HepG2 (cell line): Measurements from ENCODE around the gene CYP19A1. TPM values are rescaled to one million over a fixed set of nuclear protein-coding genes. Genes with fewer than 3 reads are reported as not detected.

Experiments
- ATAC-seq: fragments of 200-7000 bp; cut with Tn5 transposase; 3 replicates; pipeline ENCODE4 v1.9.1; 2020; ENCODE audit warnings: mild to moderate bottlenecking, moderate library complexity
- BruUV-seq: library from RNA; stranded (reverse); fragments of 400-500 nt; replicated peaks from 2 replicates; lab custom pipeline; 2021; lab: Mats Ljungman, UMichigan
- CTCF ChIA-PET: fragments of 300-600 bp; formaldehyde crosslinking; extraction: SDS; loops from one replicate; lab custom pipeline; 2021; ENCODE audit warnings: low total read pairs, inconsistent platforms, low intra/inter-chr PET ratio; lab: Yijun Ruan, JAX
- POLR2A ChIA-PET: fragments of 350-600 bp; sonication (Branson Sonifier 250); formaldehyde crosslinking; loops from one replicate; lab custom pipeline; 2020; ENCODE audit warnings: antibody characterized with exemption, inconsistent platforms; lab: Yijun Ruan, JAX
- DNase-seq: peaks from one replicate; pipeline ENCODE4 v3.0.0-alpha.2; 2015; ENCODE audit warnings: low spot score
- FAIRE-seq: peaks from 3 replicates; lab custom pipeline; 2011; peaks lifted over from hg19 to GRCh38; lab: Jason Lieb, UNC
- H2AFZ ChIP-seq: one replicate; pipeline ENCODE4 v1.6.1; 2011; ENCODE audit warnings: low read length, inconsistent platforms
- H3K27ac ChIP-seq: fragments of 300-600 bp; 3 replicates; pipeline ENCODE4 v1.8.0; 2011; ENCODE audit warnings: mixed run types, mild to moderate bottlenecking, mixed read lengths, low read length, inconsistent platforms; ENCODE audit not compliant: insufficient read depth; ENCODE audit errors: extremely low read length
- H3K27me3 ChIP-seq, 2 experiments: fragments of 200-600 bp in 1 of 2; 2 replicates in 1 of 2; 3 replicates in 1 of 2; pipeline versions ENCODE4 v1.6.0 to v1.8.0; 2011; ENCODE audit warnings: low read length in 2 of 2, mild to moderate bottlenecking in 2 of 2, moderate library complexity in 2 of 2, inconsistent platforms in 1 of 2; ENCODE audit not compliant: insufficient read depth in 2 of 2, control insufficient read depth in 1 of 2
- H3K36me3 ChIP-seq, 2 experiments: fragments of 200-600 bp in 1 of 2; replicated peaks in 1 of 2; 2 replicates in 1 of 2; 3 replicates in 1 of 2; pipeline versions ENCODE4 v1.5.1 to v1.8.0; 2011; ENCODE audit warnings: low read length in 2 of 2, inconsistent platforms in 1 of 2; ENCODE audit not compliant: insufficient read depth in 2 of 2, control insufficient read depth in 1 of 2
- H3K4me1 ChIP-seq: 2 replicates; pipeline ENCODE4 v1.5.1; 2012; ENCODE audit warnings: low read length, inconsistent platforms; ENCODE audit not compliant: insufficient read depth
- H3K4me2 ChIP-seq: 2 replicates; pipeline ENCODE4 v1.6.0; 2011; ENCODE audit warnings: low read depth, low read length, inconsistent platforms
- H3K4me3 ChIP-seq, 3 experiments: fragments of 200-600 bp in 1 of 3; sonication (generic), shearing (Covaris generic) in 1 of 3; replicated peaks in 1 of 3; 2 replicates each; pipeline ENCODE4 v1.5.1; 2011 to 2016; ENCODE audit warnings: low read length in 3 of 3, inconsistent platforms in 2 of 3, low read depth in 2 of 3, mild to moderate bottlenecking in 2 of 3, control low read depth in 1 of 3, mixed read lengths in 1 of 3; ENCODE audit not compliant: insufficient read depth in 1 of 3
- H3K79me2 ChIP-seq: one replicate; pipeline ENCODE4 v1.6.1; 2011; ENCODE audit warnings: low read length, inconsistent platforms; ENCODE audit not compliant: insufficient read depth
- H3K9ac ChIP-seq: 2 replicates; pipeline ENCODE4 v1.6.0; 2011; ENCODE audit warnings: mild to moderate bottlenecking, low read depth, low read length, inconsistent platforms; ENCODE audit not compliant: insufficient read depth
- H3K9me3 ChIP-seq: 2 replicates; pipeline ENCODE4 v1.5.1; 2012; ENCODE audit warnings: mild to moderate bottlenecking, low read length
- H4K20me1 ChIP-seq: 2 replicates; pipeline ENCODE4 v1.6.0; 2011; ENCODE audit warnings: inconsistent platforms, mild to moderate bottlenecking, low read length, moderate library complexity; ENCODE audit not compliant: insufficient read depth
- CENPX ChIP-seq: sonication (generic); formaldehyde crosslinking; IDR thresholded peaks from 2 replicates; pipeline ENCODE4 v1.9.0; 2021; ENCODE audit warnings: mild to moderate bottlenecking, missing genetic modification reagents, moderate library complexity
- CTCF ChIP-seq: sonication (generic); formaldehyde crosslinking; IDR thresholded peaks from 2 replicates; pipeline ENCODE4 v1.5.0; 2020; ENCODE audit warnings: mild to moderate bottlenecking, missing genetic modification reagents, moderate library complexity
- EHMT2 ChIP-seq: fragments of 200-600 bp; sonication (generic); IDR thresholded peaks from 2 replicates; pipeline ENCODE4 v1.7.0; 2017; ENCODE audit warnings: antibody characterized with exemption, low read depth, low read length, borderline replicate concordance
- KAT7 ChIP-seq: IDR thresholded peaks from 2 replicates; pipeline ENCODE4 v1.6.1; 2018; ENCODE audit warnings: borderline replicate concordance, missing compliant biosample characterization
- NCOR1 ChIP-seq: fragments of 200-600 bp; sonication (generic); IDR thresholded peaks from 2 replicates; pipeline ENCODE4 v1.7.0; 2017; ENCODE audit warnings: antibody characterized with exemption, low read length, borderline replicate concordance
- POLR2AphosphoS2 ChIP-seq: IDR thresholded peaks from 2 replicates; pipeline ENCODE4 v1.6.1; 2011; ENCODE audit warnings: low read depth, low read length, improper control_type of control experiment
- RAD51 ChIP-seq: fragments of 450-650 bp; IDR thresholded peaks from 2 replicates; pipeline ENCODE4 v1.6.1; 2016; ENCODE audit warnings: borderline replicate concordance
- SMC3 ChIP-seq: IDR thresholded peaks from 2 replicates; pipeline ENCODE4 v1.6.1; 2011; ENCODE audit warnings: low read length, improper control_type of control experiment
- ZMYM2 ChIP-seq: sonication (generic); formaldehyde crosslinking; IDR thresholded peaks from 2 replicates; pipeline ENCODE4 v1.8.0; 2022; ENCODE audit warnings: mild to moderate bottlenecking, missing genetic modification reagents
- ZNF274 ChIP-seq: sonication (generic); formaldehyde crosslinking; IDR thresholded peaks from 2 replicates; pipeline ENCODE4 v1.5.1; 2020; ENCODE audit warnings: mild to moderate bottlenecking, missing genetic modification reagents
- ZNF446 ChIP-seq: sonication (generic); formaldehyde crosslinking; IDR thresholded peaks from 2 replicates; pipeline ENCODE4 v1.5.0; 2020; ENCODE audit warnings: mild to moderate bottlenecking, missing genetic modification reagents
- WGBS: methylation state at CpG from one replicate; pipeline ENCODE4 v1.1.6; 2017; ENCODE audit warnings: low lambda C conversion rate; 5-methylcytosine and 5-hydroxymethylcytosine counted together
- in situ Hi-C: cut with HindIII; loops from 2 replicates; pipeline ENCODE4 v1.10.0; 2017; ENCODE audit warnings: low pct_unique_long_range_greater_than_20kb; ENCODE audit not compliant: extremely low pct_ligation_motif_present
- intact Hi-C: fragments of 100-400 bp; cut with micrococcal nuclease; formaldehyde crosslinking; loops from one replicate; pipeline ENCODE4 v1.10.0; 2022; ENCODE audit not compliant: unreplicated experiment
- polyA plus RNA-seq, 8 experiments: library from polyadenylated mRNA; depleted of rRNA in 3 of 8; stranded (reverse) in 7 of 8; unstranded in 1 of 8; fragments of >200 nt; fragmentation: Illumina TruSeq in 4 of 8; extraction: Trizol in 4 of 8; gene quantifications; 2 replicates each; pipeline versions ENCODE4 v1.2.1 to v1.2.3, GENCODE V29; 2011 to 2016; ENCODE audit warnings: low read depth in 4 of 8, missing spikeins in 1 of 8, mixed read lengths in 1 of 8; ENCODE audit not compliant: insufficient read depth in 1 of 8
- total RNA-seq, 5 experiments: library from RNA; depleted of rRNA; stranded (reverse); fragments of >200 nt; fragmentation: Illumina TruSeq; extraction: Trizol; gene quantifications; 2 replicates each; pipeline ENCODE4 v1.2.3, GENCODE V29; 2016; ENCODE audit warnings: low read depth in 1 of 5
- TF ChIP-seq, protein P1 (sequence below): sonication (generic); formaldehyde crosslinking; IDR thresholded peaks from 2 replicates; pipeline ENCODE4 v1.4.0; 2020; ENCODE audit warnings: missing genetic modification reagents
- TF ChIP-seq, protein P2 (sequence below): sonication (generic); formaldehyde crosslinking; IDR thresholded peaks from 2 replicates; pipeline ENCODE4 v1.8.0; 2022; ENCODE audit warnings: mild to moderate bottlenecking, missing genetic modification reagents, moderate library complexity
- TF ChIP-seq, protein P3 (sequence below): sonication (generic); formaldehyde crosslinking; conservative IDR thresholded peaks from 2 replicates; pipeline ENCODE4 v1.8.0; 2022; ENCODE audit warnings: low read depth, missing genetic modification reagents

The CYP19A1 gene
- total and polyA plus RNA-seq, 2 of the 13 experiments (the other 11 are each of a cell fraction or from before 2014, with no cell fraction given): 10.9 to 23.0 TPM

GRCh38 chr15:51260202-51260601, 78.2 kb downstream of the CYP19A1 start (continued):
- TF ChIP-seq, protein P1, sequence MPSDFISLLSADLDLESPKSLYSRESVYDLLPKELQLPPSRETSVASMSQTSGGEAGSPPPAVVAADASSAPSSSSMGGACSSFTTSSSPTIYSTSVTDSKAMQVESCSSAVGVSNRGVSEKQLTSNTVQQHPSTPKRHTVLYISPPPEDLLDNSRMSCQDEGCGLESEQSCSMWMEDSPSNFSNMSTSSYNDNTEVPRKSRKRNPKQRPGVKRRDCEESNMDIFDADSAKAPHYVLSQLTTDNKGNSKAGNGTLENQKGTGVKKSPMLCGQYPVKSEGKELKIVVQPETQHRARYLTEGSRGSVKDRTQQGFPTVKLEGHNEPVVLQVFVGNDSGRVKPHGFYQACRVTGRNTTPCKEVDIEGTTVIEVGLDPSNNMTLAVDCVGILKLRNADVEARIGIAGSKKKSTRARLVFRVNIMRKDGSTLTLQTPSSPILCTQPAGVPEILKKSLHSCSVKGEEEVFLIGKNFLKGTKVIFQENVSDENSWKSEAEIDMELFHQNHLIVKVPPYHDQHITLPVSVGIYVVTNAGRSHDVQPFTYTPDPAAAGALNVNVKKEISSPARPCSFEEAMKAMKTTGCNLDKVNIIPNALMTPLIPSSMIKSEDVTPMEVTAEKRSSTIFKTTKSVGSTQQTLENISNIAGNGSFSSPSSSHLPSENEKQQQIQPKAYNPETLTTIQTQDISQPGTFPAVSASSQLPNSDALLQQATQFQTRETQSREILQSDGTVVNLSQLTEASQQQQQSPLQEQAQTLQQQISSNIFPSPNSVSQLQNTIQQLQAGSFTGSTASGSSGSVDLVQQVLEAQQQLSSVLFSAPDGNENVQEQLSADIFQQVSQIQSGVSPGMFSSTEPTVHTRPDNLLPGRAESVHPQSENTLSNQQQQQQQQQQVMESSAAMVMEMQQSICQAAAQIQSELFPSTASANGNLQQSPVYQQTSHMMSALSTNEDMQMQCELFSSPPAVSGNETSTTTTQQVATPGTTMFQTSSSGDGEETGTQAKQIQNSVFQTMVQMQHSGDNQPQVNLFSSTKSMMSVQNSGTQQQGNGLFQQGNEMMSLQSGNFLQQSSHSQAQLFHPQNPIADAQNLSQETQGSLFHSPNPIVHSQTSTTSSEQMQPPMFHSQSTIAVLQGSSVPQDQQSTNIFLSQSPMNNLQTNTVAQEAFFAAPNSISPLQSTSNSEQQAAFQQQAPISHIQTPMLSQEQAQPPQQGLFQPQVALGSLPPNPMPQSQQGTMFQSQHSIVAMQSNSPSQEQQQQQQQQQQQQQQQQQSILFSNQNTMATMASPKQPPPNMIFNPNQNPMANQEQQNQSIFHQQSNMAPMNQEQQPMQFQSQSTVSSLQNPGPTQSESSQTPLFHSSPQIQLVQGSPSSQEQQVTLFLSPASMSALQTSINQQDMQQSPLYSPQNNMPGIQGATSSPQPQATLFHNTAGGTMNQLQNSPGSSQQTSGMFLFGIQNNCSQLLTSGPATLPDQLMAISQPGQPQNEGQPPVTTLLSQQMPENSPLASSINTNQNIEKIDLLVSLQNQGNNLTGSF (CRISPR knock-in tag): no peak
- TF ChIP-seq, protein P2, sequence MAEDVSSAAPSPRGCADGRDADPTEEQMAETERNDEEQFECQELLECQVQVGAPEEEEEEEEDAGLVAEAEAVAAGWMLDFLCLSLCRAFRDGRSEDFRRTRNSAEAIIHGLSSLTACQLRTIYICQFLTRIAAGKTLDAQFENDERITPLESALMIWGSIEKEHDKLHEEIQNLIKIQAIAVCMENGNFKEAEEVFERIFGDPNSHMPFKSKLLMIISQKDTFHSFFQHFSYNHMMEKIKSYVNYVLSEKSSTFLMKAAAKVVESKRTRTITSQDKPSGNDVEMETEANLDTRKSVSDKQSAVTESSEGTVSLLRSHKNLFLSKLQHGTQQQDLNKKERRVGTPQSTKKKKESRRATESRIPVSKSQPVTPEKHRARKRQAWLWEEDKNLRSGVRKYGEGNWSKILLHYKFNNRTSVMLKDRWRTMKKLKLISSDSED (CRISPR knock-in tag): no peak
- TF ChIP-seq, all 625 proteins: peak for 0

DNA sequence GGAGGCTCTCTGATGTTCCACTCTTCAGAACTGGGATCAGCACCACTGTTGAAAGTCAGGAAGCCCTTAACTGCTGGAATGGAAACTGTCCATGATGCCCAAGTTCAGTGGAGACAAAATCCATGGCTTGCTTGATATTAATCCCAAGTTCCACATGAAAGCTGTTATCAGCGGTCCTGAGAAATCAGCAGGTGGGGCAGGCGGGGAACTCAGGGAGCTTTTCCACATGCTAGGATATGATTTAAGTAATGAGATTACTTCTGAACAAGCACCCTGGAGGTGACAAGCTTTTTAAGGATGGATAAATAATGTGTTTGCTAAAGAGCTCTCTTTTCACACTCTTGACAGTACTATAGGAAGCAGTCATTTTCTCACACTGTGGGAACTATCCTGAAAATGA, 82.9 kb downstream of the CYP19A1 start:
- no peaks in the 10 kb centered on the region for H3K79me2 ChIP-seq
- H3K4me2 ChIP-seq: no peak overlapping the region
- no peaks in the 10 kb centered on the region for H3K9me3 ChIP-seq
- no peaks in the 10 kb centered on the region for H3K4me1 ChIP-seq
- no peak for DNase-seq
- ChIA-PET POLR2A (no interaction called here), CTCF (no interaction called here)
- WGBS: 91% methylated on average over 2 of the region's 2 CpGs
- no peaks in the 10 kb centered on the region for H3K27me3 ChIP-seq
- H3K9ac ChIP-seq: no peak overlapping the region
- H3K27ac ChIP-seq: no peak overlapping the region
- BruUV-seq: no TSS peak
- H4K20me1 ChIP-seq: no peaks in the 10 kb centered on the region
- H3K4me3 ChIP-seq: no peak overlapping the region
- ATAC-seq: no peak
- FAIRE-seq: no peak
- intact Hi-C loops: no loop called here
- in situ Hi-C loops: no loop called here
- H2AFZ ChIP-seq: no peak overlapping the region
- H3K36me3 ChIP-seq: 0 out of 5 replicates have a peak, but pooled peaks cover 0 to 4% of the 10 kb centered on the region in 2 experiments
- TF ChIP-seq NCOR1 (no peak), RAD51 (no peak), CTCF (CRISPR knock-in tag) (no peak), EHMT2 (no peak), SMC3 (no peak), CENPX (CRISPR knock-in tag) (no peak), ZMYM2 (no peak), ZNF446 (no peak), POLR2AphosphoS2 (no peak), ZNF274 (no peak), KAT7 (CRISPR knock-in tag) (no peak)
- TF ChIP-seq, protein P3, sequence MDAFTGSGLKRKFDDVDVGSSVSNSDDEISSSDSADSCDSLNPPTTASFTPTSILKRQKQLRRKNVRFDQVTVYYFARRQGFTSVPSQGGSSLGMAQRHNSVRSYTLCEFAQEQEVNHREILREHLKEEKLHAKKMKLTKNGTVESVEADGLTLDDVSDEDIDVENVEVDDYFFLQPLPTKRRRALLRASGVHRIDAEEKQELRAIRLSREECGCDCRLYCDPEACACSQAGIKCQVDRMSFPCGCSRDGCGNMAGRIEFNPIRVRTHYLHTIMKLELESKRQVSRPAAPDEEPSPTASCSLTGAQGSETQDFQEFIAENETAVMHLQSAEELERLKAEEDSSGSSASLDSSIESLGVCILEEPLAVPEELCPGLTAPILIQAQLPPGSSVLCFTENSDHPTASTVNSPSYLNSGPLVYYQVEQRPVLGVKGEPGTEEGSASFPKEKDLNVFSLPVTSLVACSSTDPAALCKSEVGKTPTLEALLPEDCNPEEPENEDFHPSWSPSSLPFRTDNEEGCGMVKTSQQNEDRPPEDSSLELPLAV (CRISPR knock-in tag): no peak
